ENCODE measurements around the gene DDX1.

DDX1 gene

DNA sequence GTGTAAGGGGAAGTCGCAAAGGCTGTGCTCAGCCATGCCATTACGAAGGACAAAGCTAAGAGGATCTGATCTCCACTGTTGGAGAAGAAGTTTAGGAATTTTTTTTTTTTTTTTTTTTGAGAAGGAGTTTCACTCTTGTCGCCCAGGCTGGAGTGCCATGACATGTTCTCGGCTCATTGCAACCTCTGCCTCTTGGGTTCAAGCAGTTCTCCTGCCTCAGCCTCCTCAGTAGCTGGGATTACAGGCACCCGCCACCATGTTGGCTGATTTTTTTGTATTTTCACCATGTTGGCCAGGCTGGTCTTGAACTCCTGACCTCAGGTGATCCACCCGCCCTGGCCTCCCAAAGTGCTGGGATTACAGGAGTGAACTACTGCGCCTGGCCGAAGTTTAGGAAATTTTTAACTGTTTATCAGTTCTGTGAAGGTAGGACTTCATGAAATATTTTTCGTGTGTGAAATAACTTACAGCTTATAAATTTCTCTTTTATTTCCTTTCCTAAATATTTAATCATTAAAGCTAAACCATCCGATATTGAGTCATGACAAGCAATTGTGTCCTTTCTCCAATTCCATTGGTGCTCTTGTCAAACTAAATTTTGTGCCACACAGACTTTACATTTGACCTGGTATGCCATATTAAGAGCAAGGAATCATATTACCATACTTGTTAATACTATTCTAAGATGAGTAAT, 22.2 kb downstream of the DDX1 start:
- Histone ChIP-seq H3K4me3 (ENCODE audit: low read length) (no peak overlapping the region), H3K4me1 (ENCODE audit: insufficient read depth, low read length) (no peaks in the 10 kb centered on the region), H3K27me3 (ENCODE audit: insufficient read depth, low read length) (no peaks in the 10 kb centered on the region), H3K9me3 (ENCODE audit: insufficient read depth, low read depth, low read length) (no peaks in the 10 kb centered on the region), H3K36me3 (ENCODE audit: insufficient read depth, low read depth, low read length) (peaks cover 76% of the 10 kb centered on the region), H3K9ac (ENCODE audit: low read depth, low read length) (no peak overlapping the region), H3K27ac (ENCODE audit: low read length) (no peak overlapping the region)

DNA sequence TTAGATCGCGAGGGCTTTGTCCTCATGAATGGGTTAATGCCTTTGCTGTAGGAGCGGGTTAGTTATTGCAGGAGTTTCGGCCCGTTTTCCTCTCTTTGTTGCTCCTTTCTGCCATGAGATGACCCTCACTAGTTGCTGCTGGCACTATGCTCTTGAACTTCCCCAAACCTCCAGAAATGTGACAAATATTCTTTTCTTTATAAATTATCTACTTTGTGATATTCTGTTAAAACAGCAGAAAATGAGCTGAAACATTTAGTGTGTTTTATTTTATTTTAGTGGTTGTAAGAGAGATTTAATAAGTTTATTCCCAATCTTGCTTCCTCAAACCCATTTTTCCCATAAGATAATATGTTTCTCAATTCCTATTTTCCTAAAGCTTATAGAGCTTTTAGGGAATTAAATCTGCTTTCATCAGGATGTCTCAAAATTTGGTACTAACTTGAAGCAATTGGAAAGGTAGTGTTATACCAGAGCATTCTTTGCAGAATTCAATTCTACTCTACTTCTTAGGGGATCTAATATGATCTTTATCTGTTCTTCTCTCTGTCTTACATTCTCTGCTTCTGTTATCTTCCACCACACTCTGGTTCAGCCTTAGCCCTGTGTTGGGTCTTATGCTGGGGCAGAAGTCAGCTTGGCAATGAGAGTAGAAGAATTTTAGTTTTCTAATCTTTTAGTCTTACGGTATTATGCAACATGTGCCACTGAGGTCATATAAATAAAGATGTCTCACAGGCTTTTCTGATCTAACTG, 23.1 kb downstream of the DDX1 start:
- Histone ChIP-seq H3K27me3 (ENCODE audit: insufficient read depth, low read length) (no peaks in the 10 kb centered on the region), H3K9ac (ENCODE audit: low read depth, low read length) (no peak overlapping the region), H3K27ac (ENCODE audit: low read length) (no peak overlapping the region), H3K4me1 (ENCODE audit: insufficient read depth, low read length) (no peaks in the 10 kb centered on the region), H3K4me3 (ENCODE audit: low read length) (no peak overlapping the region), H3K36me3 (ENCODE audit: insufficient read depth, low read depth, low read length) (peaks cover 76% of the 10 kb centered on the region), H3K9me3 (ENCODE audit: insufficient read depth, low read depth, low read length) (no peaks in the 10 kb centered on the region)

DNA sequence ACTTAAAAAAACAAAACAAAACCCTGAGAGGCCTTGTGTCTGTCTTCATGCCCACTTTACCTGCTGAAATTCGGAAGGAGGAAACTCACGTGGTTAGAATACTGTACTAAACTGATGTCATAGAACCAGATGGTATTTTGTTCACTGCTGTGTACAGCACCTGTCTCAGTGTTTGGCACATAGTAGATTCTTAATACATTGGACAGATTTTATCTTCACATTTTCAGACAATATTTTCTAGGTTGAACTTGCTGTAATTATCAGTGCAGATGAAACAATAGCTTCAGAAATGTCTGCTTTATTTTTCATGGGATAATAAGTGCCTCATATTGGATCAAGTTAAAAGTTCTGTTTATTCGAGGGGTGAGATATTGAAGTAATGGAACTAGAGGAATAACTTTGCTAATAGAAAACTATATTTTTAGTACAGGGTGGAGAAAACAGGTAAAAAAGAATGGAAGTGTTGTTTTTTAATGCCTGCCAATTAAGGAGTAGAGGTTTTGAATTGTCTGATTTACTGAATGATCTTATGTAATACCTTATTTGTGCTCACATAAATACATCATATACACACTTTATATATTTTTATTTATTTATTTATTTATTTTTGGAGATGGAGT, 23.7 kb downstream of the DDX1 start:
- peaks cover 76% of the 10 kb centered on the region for H3K36me3 ChIP-seq (ENCODE audit: insufficient read depth, low read depth, low read length)
- H3K27me3 ChIP-seq (ENCODE audit: insufficient read depth, low read length), result no peaks in the 10 kb centered on the region
- no peaks in the 10 kb centered on the region for H3K4me1 ChIP-seq (ENCODE audit: insufficient read depth, low read length)
- H3K27ac ChIP-seq (ENCODE audit: low read length), result no peak overlapping the region
- no peak overlapping the region for H3K4me3 ChIP-seq (ENCODE audit: low read length)
- no peaks in the 10 kb centered on the region for H3K9me3 ChIP-seq (ENCODE audit: insufficient read depth, low read depth, low read length)
- H3K9ac ChIP-seq (ENCODE audit: low read depth, low read length), result no peak overlapping the region

DNA sequence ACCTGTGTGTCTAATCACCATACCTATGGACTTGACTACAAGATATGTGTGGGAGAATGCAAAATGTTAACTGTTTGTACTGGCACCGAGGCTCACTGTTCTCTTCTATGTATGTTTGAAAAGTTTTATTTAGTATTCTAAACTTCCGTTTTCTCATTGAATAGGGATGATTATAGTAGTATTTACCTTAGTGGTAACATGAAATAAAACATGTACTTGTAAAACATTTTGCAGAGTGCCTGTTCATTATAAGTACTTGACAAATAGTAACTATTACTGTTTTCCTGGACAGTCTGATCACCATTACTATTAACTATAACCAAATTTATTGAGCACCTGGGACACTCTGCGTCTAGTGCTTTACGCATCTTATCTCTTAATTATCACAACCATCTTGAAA, 24.8 kb downstream of the DDX1 start:
- Histone ChIP-seq H3K27ac (ENCODE audit: low read length) (no peak overlapping the region), H3K4me1 (ENCODE audit: insufficient read depth, low read length) (no peaks in the 10 kb centered on the region), H3K9ac (ENCODE audit: low read depth, low read length) (no peak overlapping the region), H3K9me3 (ENCODE audit: insufficient read depth, low read depth, low read length) (no peaks in the 10 kb centered on the region), H3K36me3 (ENCODE audit: insufficient read depth, low read depth, low read length) (peaks cover 83% of the 10 kb centered on the region), H3K27me3 (ENCODE audit: insufficient read depth, low read length) (no peaks in the 10 kb centered on the region), H3K4me3 (ENCODE audit: low read length) (no peak overlapping the region)

DNA sequence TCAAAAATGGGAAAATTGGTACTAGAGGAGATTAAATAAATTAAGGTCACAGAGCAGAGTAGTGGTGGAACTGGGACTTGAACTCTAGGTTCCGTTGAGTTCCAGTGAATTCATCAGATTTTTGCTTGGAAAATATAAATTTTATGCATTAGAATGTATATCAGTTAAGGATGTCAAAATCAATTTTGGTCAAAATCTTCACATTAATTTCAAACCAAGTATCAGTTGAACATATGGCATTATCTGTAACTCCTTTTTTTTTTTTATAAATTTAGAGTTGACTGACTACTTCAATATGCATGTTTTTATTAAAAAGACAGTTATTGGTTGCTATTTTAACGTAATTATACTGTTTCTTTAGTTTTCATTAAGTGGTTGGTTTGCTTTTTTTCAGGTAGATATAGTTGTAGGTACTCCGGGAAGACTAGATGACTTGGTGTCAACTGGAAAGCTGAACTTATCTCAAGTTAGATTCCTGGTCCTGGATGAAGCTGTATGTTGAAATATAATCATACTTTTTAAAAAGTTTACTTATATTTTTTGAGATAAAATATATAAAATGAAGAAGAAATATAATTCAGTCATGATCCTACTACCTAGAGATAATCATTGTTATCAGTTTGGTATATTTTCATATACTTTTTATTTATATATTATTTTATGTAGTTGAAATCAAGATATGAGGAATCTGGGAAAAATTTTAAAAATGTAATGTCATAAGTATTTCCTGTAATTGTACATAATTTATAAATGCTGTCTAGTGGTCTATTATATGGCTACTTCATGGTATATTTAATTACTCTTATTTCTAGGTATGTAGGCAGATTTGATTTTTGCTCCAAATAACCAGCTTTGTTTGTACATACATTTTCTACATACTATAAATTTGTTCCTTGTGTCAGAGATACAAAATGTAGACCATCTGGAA, 25.4 kb downstream of the DDX1 start:
- no peak overlapping the region for H3K4me3 ChIP-seq (ENCODE audit: low read length)
- H3K4me1 ChIP-seq (ENCODE audit: insufficient read depth, low read length), result no peaks in the 10 kb centered on the region
- no peaks in the 10 kb centered on the region for H3K9me3 ChIP-seq (ENCODE audit: insufficient read depth, low read depth, low read length)
- H3K27me3 ChIP-seq (ENCODE audit: insufficient read depth, low read length), result no peaks in the 10 kb centered on the region
- peaks cover 90% of the 10 kb centered on the region for H3K36me3 ChIP-seq (ENCODE audit: insufficient read depth, low read depth, low read length)
- no peak overlapping the region for H3K9ac ChIP-seq (ENCODE audit: low read depth, low read length)
- no peak overlapping the region for H3K27ac ChIP-seq (ENCODE audit: low read length)

DNA sequence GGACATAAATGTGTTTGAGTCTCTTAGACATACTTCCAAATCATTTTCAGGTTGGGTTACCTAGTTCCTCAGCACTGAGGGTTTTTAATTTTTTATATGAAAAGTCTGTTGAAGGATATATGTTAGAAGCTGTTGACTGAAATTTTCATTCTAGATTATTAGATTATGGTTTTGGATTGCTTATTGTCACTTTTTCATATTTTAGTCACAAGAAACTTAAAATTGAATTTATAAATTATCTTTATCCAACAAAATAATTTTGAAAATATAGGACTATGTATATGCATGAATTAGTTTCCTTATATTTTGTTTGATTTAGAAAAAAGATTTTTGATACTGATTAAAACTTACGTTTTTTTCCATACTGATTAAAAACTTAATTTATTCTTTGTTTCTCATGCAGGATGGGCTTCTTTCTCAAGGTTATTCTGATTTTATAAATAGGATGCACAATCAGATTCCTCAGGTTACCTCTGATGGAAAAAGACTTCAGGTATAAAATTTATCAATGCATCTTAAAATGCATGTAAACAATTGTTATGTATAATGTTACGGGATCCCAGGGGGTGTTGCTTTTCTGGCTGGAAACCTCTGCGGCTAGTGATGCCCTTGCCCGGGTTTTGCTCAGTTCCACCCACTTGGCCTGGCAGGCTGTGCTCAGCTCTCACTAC, 26.2 kb downstream of the DDX1 start:
- H3K27me3 ChIP-seq (ENCODE audit: insufficient read depth, low read length), result no peaks in the 10 kb centered on the region
- H3K36me3 ChIP-seq (ENCODE audit: insufficient read depth, low read depth, low read length), result peaks cover 96% of the 10 kb centered on the region
- no peaks in the 10 kb centered on the region for H3K4me1 ChIP-seq (ENCODE audit: insufficient read depth, low read length)
- H3K4me3 ChIP-seq (ENCODE audit: low read length), result no peak overlapping the region
- H3K27ac ChIP-seq (ENCODE audit: low read length), result no peak overlapping the region
- no peak overlapping the region for H3K9ac ChIP-seq (ENCODE audit: low read depth, low read length)
- no peaks in the 10 kb centered on the region for H3K9me3 ChIP-seq (ENCODE audit: insufficient read depth, low read depth, low read length)

DNA sequence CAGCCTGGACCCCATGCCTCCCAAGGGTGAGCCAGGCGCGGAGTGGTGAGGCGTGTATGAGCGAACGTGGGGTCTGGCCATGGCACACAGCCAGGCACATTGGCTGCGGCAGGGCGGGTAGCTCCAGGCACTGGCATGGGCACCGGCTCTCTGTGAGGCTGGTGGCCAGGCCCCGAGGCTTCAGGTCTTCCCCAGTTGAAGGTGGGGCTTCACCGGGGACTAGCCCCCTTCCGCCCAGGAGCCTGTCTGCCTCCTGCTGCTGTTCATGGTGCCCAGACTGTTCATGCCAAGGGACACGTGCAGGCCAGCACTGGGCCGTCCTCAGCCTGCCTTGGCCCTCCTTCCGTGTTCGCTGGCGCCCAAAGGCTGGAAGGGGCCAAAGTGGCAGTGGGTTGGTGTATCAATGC, 26.8 kb downstream of the DDX1 start:
- Histone ChIP-seq H3K9me3 (ENCODE audit: insufficient read depth, low read depth, low read length) (no peaks in the 10 kb centered on the region), H3K27me3 (ENCODE audit: insufficient read depth, low read length) (no peaks in the 10 kb centered on the region), H3K4me3 (ENCODE audit: low read length) (no peak overlapping the region), H3K9ac (ENCODE audit: low read depth, low read length) (no peak overlapping the region), H3K36me3 (ENCODE audit: insufficient read depth, low read depth, low read length) (peaks cover 96% of the 10 kb centered on the region), H3K27ac (ENCODE audit: low read length) (no peak overlapping the region), H3K4me1 (ENCODE audit: insufficient read depth, low read length) (no peaks in the 10 kb centered on the region)

DNA sequence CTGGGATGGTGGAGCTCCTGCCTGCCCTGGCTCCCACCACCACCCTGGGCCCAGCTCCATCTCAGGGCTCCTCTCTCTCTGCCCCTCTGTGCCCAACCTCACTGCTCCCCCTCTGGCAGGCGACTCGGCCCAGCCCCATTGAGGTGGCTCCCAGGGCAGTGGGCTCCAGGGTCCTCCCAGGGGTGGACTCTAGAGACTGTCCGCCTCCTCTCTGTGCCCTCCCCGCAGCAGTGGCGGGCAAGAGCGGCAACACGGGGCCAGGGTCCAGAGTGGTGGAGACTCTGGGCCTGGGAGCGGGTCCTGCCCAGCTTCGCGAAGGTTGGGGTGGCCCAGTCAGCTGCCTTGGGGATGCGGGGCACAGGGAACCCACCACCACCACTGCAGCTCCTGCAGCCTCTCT, 27.4 kb downstream of the DDX1 start:
- H3K9ac ChIP-seq (ENCODE audit: low read depth, low read length), result no peak overlapping the region
- no peaks in the 10 kb centered on the region for H3K4me1 ChIP-seq (ENCODE audit: insufficient read depth, low read length)
- H3K36me3 ChIP-seq (ENCODE audit: insufficient read depth, low read depth, low read length), result peaks cover 96% of the 10 kb centered on the region
- no peak overlapping the region for H3K27ac ChIP-seq (ENCODE audit: low read length)
- no peak overlapping the region for H3K4me3 ChIP-seq (ENCODE audit: low read length)
- no peaks in the 10 kb centered on the region for H3K9me3 ChIP-seq (ENCODE audit: insufficient read depth, low read depth, low read length)
- H3K27me3 ChIP-seq (ENCODE audit: insufficient read depth, low read length), result no peaks in the 10 kb centered on the region

DNA sequence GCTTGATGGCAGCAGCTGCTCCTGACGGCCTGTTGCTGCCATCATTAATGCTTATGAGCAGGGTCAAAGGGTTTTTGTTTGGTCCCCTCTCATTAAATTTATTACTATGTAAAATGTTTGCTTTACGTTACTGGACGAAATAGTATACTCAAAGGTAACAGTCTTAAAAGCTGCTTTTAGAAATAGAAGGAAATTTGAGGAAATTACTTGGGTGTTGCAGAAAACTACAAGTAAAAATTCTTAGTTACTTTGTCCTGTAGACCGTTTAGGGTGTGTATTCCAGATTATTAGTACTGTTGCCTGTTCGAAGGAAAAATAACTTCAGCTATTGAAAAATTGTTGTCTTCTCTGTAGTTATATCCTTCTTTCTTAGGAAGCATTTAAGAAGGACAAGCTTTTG, 27.8 kb downstream of the DDX1 start:
- no peaks in the 10 kb centered on the region for H3K27me3 ChIP-seq (ENCODE audit: insufficient read depth, low read length)
- no peak overlapping the region for H3K9ac ChIP-seq (ENCODE audit: low read depth, low read length)
- H3K4me1 ChIP-seq (ENCODE audit: insufficient read depth, low read length), result no peaks in the 10 kb centered on the region
- H3K27ac ChIP-seq (ENCODE audit: low read length), result no peak overlapping the region
- H3K9me3 ChIP-seq (ENCODE audit: insufficient read depth, low read depth, low read length), result no peaks in the 10 kb centered on the region
- peaks cover 96% of the 10 kb centered on the region for H3K36me3 ChIP-seq (ENCODE audit: insufficient read depth, low read depth, low read length)
- H3K4me3 ChIP-seq (ENCODE audit: low read length), result no peak overlapping the region

DNA sequence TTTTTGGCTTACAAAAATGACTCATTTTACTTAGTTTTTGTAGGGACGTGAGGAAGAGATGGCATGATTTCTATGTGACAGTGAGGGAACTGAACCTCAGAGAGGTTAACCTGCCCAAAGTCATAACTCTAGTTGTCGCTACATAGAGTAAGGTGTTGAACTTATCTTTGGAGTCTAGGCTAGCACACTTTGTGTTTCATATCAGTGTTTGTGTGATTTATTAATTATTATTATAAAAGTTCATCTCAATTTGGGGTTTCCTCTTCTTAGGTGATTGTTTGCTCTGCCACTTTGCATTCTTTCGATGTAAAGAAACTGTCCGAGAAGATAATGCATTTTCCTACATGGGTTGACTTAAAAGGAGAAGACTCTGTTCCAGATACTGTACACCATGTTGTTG, 28.3 kb downstream of the DDX1 start:
- Histone ChIP-seq H3K9me3 (ENCODE audit: insufficient read depth, low read depth, low read length) (no peaks in the 10 kb centered on the region), H3K27me3 (ENCODE audit: insufficient read depth, low read length) (no peaks in the 10 kb centered on the region), H3K36me3 (ENCODE audit: insufficient read depth, low read depth, low read length) (peaks cover 96% of the 10 kb centered on the region), H3K27ac (ENCODE audit: low read length) (no peak overlapping the region), H3K4me1 (ENCODE audit: insufficient read depth, low read length) (no peaks in the 10 kb centered on the region), H3K4me3 (ENCODE audit: low read length) (no peak overlapping the region), H3K9ac (ENCODE audit: low read depth, low read length) (no peak overlapping the region)

DNA sequence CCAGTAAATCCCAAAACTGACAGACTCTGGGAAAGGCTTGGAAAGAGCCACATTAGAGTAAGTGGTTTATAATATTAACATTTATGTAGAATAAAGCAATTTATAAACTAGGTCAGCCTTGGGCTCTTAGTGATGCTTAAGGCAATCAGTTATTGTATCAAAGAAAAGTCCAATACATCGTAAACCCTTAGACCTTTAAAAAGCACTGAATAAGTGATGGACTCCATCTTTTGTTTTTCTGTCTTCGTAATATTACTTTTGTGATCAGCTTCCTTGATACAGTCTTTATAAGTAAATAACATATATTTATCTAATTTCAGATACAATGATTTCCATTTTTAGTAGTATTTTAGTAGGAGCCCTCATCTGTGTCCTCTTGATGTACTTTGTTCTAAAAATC, 28.7 kb downstream of the DDX1 start:
- peaks cover 96% of the 10 kb centered on the region for H3K36me3 ChIP-seq (ENCODE audit: insufficient read depth, low read depth, low read length)
- no peaks in the 10 kb centered on the region for H3K27me3 ChIP-seq (ENCODE audit: insufficient read depth, low read length)
- H3K9ac ChIP-seq (ENCODE audit: low read depth, low read length), result no peak overlapping the region
- H3K4me3 ChIP-seq (ENCODE audit: low read length), result no peak overlapping the region
- H3K9me3 ChIP-seq (ENCODE audit: insufficient read depth, low read depth, low read length), result no peaks in the 10 kb centered on the region
- no peaks in the 10 kb centered on the region for H3K4me1 ChIP-seq (ENCODE audit: insufficient read depth, low read length)
- no peak overlapping the region for H3K27ac ChIP-seq (ENCODE audit: low read length)

Measured in iPS-20b (cell line).